Cerebellar nuclear complex (tissue), 1 donor: Measurements from ENCODE around the gene MTMR11.
"Not testable (repeated sequence)": the region's sequence is repeated elsewhere in the genome, so short reads cannot be mapped to it uniquely, and the experiment has no call there.

Source experiments
- DNase-seq, 2 experiments: peaks; one replicate each; lab custom pipeline; 2025; lab: John Stamatoyannopoulos, UW

MTMR11 gene

GRCh38 chr1:149899460-149900284 is 37.0 kb downstream of the MTMR11 start, which contains the start of gene BOLA1:
Gene BOLA1 (plus strand): TSS chr1:149899568. CDS start chr1:149900060, 492 bp downstream.
- peak; percentile 28 to 90 for DNase-seq

- no peak for DNase-seq
Observed at GRCh38 chr1:149896575-149896974, 40.1 kb downstream of the MTMR11 start.

GRCh38 chr1:149888999-149889289 is 47.7 kb downstream of the MTMR11 start:
- no peak for DNase-seq

DNA sequence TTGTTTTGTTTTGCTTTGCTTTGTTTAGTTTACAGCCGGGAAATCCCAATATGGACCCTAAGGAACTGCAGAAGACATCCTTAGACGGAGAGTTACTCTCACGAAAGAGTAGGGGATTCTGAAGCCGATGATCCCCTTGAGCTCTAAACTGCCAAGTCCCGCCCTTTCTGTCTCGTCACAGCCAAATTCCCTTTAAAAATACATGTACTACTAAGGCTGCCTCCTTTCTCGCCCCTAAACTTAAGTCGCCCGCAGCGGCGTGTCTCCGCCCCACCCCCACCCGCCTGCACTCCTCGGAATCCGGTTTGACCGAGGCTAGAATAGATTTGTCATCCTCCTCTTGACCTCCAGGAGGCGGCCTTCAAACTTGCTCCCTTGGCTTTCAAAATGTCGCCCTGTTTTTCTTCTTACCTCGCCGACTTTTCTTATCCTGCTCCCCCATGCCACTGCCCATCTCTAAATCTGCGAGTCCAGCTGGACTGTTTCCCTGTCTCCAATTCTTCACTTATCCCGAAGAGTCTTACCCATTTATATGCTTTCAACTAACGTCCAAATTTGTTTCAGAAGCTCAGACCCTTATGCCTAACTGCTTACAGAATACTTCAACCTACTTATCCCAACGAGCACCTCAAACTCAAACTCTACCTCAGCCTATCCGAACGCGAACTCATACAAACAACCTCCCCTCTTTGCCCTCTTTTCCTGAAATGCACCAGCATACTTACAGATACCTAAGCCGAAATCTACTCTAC is 48.3 kb downstream of the MTMR11 start:
- peak in 1 of 2 experiments; percentile 74 for DNase-seq

GRCh38 chr1:149887456-149888246 is 49.0 kb downstream of the MTMR11 start:
- peak; percentile 87 to 92 for DNase-seq

DNA sequence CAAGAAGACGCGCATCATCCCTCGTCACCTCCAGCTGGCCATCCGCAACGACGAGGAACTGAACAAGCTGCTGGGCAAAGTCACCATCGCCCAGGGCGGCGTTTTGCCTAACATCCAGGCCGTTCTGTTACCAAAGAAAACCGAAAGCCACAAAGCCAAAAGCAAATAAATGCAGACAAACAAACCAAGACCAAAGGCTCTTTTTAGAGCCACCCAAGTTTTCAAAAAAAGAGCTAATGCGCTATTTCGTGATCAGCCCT is 49.6 kb downstream of the MTMR11 start:
- not testable (repeated sequence) for DNase-seq

DNA sequence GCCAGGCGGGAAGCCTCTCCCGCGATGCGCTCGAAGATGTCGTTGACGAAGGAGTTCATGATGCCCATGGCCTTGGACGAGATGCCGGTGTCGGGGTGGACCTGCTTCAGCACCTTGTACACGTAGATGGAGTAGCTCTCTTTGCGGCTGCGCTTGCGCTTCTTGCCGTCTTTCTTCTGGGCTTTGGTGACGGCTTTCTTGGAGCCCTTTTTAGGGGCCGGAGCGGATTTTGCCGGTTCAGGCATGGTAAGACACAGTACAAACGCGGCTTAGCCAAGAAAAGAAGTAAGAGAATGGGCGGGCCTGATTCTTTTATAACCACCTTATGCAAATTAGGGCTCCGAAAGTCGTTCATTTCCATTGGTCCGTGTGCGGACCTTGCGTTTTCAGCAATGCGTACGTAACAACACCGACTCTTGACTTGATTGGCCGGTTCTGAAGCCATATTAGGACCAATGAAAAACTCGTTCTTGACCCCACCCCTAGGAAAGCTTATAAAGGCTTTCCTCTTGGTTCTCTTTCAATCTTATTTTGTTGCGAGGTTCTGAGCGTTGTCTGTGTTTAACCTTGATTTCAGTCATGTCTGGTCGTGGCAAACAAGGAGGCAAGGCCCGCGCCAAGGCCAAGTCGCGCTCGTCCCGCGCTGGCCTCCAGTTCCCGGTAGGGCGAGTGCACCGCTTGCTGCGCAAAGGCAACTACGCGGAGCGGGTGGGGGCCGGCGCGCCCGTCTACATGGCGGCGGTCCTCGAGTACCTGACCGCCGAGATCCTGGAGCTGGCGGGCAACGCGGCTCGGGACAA is 50.1 kb downstream of the MTMR11 start:
- DNase-seq, result peak; percentile 88 to 95

GRCh38 chr1:149886121-149886395 is 50.6 kb downstream of the MTMR11 start:
- DNase-seq, result not testable (repeated sequence)

GRCh38 chr1:149885339-149886120 is 51.1 kb downstream of the MTMR11 start:
- peak; percentile 65 to 78 for DNase-seq

- no peak for DNase-seq
Observed at GRCh38 chr1:149884433-149885338, 52.0 kb downstream of the MTMR11 start.

DNA sequence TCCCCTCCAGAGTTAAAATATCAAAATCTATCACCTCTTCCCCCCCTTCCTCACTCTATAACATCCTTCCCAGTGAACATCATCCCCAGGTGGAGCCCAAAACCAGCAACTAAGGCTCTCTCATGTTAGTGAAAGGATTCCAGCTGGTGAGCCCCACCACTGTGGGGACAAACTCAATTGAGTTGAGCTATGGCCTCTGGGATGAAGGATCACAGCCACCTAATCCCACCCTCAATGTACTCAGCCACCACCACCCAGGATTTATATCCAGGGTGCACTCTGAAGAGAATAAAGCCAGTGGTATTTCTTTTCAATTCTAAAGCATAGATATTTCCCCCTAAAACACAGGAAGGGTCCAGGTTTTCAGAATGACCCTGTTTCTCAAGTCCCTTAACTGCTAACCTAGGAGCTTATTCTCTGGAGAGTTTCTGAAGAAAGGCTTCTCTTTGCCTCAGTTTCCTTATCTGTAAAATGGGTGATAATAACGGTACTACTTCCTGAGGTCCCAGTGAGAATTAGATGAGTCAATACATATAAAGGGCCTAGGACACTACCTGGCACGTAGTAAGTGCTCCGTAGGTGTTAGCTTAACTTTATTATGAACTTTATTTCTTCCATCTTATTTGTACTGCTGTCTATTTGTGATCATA is 53.0 kb downstream of the MTMR11 start:
- DNase-seq, result no peak

DNA sequence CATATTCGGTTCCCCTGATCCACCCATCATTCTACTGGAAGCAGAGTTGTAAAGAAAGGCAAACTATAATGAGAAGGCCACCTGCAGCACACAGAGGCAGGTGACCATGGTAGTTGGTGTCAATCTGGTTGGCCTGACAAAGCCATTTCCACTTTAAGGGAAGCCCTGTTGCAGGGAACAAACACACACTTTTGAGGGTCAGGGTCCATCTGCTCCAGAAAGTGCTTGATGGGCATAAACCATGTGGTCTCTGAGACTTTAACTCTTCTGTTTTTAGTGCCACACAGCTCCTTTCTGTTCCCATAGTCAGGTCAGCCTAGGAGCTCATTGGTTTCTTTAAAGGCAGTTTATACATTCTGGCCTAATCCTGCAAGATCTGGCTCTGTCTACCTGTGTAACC is 54.8 kb downstream of the MTMR11 start:
- no peak for DNase-seq

DNA sequence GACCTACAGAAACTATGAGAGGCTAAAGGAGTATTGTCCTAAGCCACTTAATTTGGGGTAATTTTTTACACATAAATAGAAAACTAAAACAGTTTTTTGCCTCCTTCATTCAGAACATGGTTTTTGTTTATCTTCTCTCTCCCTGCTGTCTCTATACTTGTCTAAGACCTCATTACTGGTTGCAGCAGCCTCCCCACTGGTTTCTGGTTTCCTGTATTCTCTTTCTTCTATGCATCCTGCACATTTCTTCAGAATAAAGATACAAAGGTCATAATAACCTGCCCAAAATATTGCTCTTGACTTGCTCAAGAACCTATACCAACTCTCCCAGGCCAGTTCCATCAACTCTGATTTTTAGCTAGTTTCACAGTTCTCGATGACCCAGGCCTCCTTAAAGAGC is 57.1 kb downstream of the MTMR11 start:
- DNase-seq, result no peak
